B cell (primary cell): ENCODE results near the gene IL20RB. TPM values are rescaled to one million over a fixed set of nuclear protein-coding genes. Genes with fewer than 3 reads are reported as not detected.

Experiments used
- ATAC-seq: fragments of 200-7000 bp; cut with Tn5 transposase; one replicate; pipeline ENCODE4 v1.10.0; 2021; ENCODE audit warnings: low read depth, mild to moderate bottlenecking, moderate number of reproducible peaks, moderate library complexity
- CTCF ChIA-PET: fragments of 350-600 bp; sonication (Branson Sonifier 250); formaldehyde crosslinking; loops from one replicate; lab custom pipeline; 2021; ENCODE audit warnings: antibody characterized with exemption, inconsistent platforms; lab: Charles Lee
- POLR2A ChIA-PET: fragments of 350-600 bp; sonication (Branson Sonifier 250); formaldehyde crosslinking; loops from one replicate; lab custom pipeline; 2021; ENCODE audit warnings: antibody characterized with exemption; lab: Charles Lee
- DNase-seq: peaks from one replicate; pipeline ENCODE4 v3.0.0; 2013
- H2AFZ ChIP-seq: 2 replicates; pipeline ENCODE4 v1.6.1; 2012; ENCODE audit warnings: mild to moderate bottlenecking, low read depth, low read length; ENCODE audit not compliant: insufficient read depth, poor library complexity, severe bottlenecking
- H3K27ac ChIP-seq, 2 donors: 1 replicate in 1 of 2; 2 replicates in 1 of 2; pipeline ENCODE4 v1.5.1; 2012 to 2013; ENCODE audit warnings: low read length in 2 of 2, mild to moderate bottlenecking in 2 of 2, moderate library complexity in 1 of 2
- H3K27me3 ChIP-seq, 4 experiments: fragments of 200-600 bp in 1 of 4; sonication (generic) in 1 of 4; replicated peaks in 1 of 4; 1 replicate in 2 of 4; 2 replicates in 2 of 4; pipeline versions ENCODE4 v1.6.1 to v1.7.0; 2013 to 2016; ENCODE audit warnings: low read length in 3 of 4, mild to moderate bottlenecking in 2 of 4, mixed read lengths in 1 of 4, moderate library complexity in 1 of 4; ENCODE audit not compliant: insufficient read depth in 4 of 4, control insufficient read depth in 3 of 4; ENCODE audit errors: control extremely low read depth in 1 of 4
- H3K36me3 ChIP-seq, 2 experiments: replicated peaks in 1 of 2; 1 replicate in 1 of 2; 2 replicates in 1 of 2; pipeline versions ENCODE4 v1.6.1 to v1.7.1; 2013; ENCODE audit warnings: low read length in 1 of 2; ENCODE audit not compliant: insufficient read depth in 2 of 2, control insufficient read depth in 1 of 2; ENCODE audit errors: control extremely low read depth in 1 of 2, extremely low read depth in 1 of 2
- H3K4me1 ChIP-seq, 2 donors: fragments of 200-600 bp in 1 of 2; sonication (generic) in 1 of 2; 1 replicate in 1 of 2; 2 replicates in 1 of 2; pipeline versions ENCODE4 v1.5.1 to v1.6.1; 2013 to 2017; ENCODE audit warnings: low read length in 2 of 2; ENCODE audit not compliant: control insufficient read depth in 2 of 2, insufficient read depth in 2 of 2
- H3K4me2 ChIP-seq: replicated peaks from 2 replicates; pipeline ENCODE3; 2012; ENCODE audit warnings: mild to moderate bottlenecking, low read depth, low read length; ENCODE audit not compliant: poor library complexity, severe bottlenecking
- H3K4me3 ChIP-seq, 5 experiments: fragments of 200-600 bp in 1 of 5; sonication (generic) in 1 of 5; 1 replicate in 3 of 5; 2 replicates in 2 of 5; pipeline versions ENCODE4 v1.5.1 to v1.7.0; 2011 to 2016; ENCODE audit warnings: low read length in 4 of 5, mild to moderate bottlenecking in 4 of 5, low read depth in 2 of 5, control low read depth in 1 of 5, moderate library complexity in 1 of 5; ENCODE audit not compliant: insufficient read depth in 1 of 5; ENCODE audit errors: control extremely low read depth in 1 of 5, extremely low read depth in 1 of 5
- H3K79me2 ChIP-seq: fragments of 200-600 bp; sonication (generic); one replicate; pipeline ENCODE4 v1.6.0; 2016; ENCODE audit warnings: low read length; ENCODE audit not compliant: control insufficient read depth, insufficient read depth
- H3K9ac ChIP-seq: fragments of 200-600 bp; sonication (generic); 2 replicates; pipeline ENCODE4 v1.6.1; 2017; ENCODE audit warnings: mild to moderate bottlenecking, low read length, moderate library complexity
- H3K9me3 ChIP-seq, 3 donors: one replicate each; pipeline versions ENCODE4 v1.6.1 to v1.7.1; 2013; ENCODE audit warnings: low read length in 2 of 3; ENCODE audit not compliant: control insufficient read depth in 2 of 3, insufficient read depth in 1 of 3; ENCODE audit errors: control extremely low read depth in 1 of 3
- H4K20me1 ChIP-seq: 2 replicates; pipeline ENCODE4 v1.6.0; 2012; ENCODE audit warnings: mild to moderate bottlenecking, low read length; ENCODE audit not compliant: insufficient read depth, control insufficient read depth, poor library complexity, severe bottlenecking
- H3K27ac Mint-ChIP-seq: one replicate; pipeline ENCODE4 v1.8.0; 2021; ENCODE audit warnings: mixed read lengths
- H3K27me3 Mint-ChIP-seq: one replicate; pipeline ENCODE4 v1.8.0; 2021; ENCODE audit warnings: mixed read lengths
- H3K4me1 Mint-ChIP-seq: one replicate; pipeline ENCODE4 v1.8.0; 2021; ENCODE audit warnings: mixed read lengths
- H3K4me3 Mint-ChIP-seq: one replicate; pipeline ENCODE4 v1.8.0; 2021; ENCODE audit warnings: mixed read lengths
- H3K9me3 Mint-ChIP-seq: one replicate; pipeline ENCODE4 v1.8.0; 2022; ENCODE audit warnings: mixed read lengths; ENCODE audit not compliant: insufficient read depth
- EZH2 ChIP-seq: IDR thresholded peaks from 2 replicates; pipeline ENCODE4 v1.6.1; 2012; ENCODE audit warnings: borderline replicate concordance, low read depth, mild to moderate bottlenecking, moderate library complexity, low read length; ENCODE audit not compliant: insufficient read depth, poor library complexity, severe bottlenecking
- WGBS: methylation state at CpG from one replicate; pipeline ENCODE4 v1.1.5; 2013; ENCODE audit warnings: missing lambda C conversion rate; ENCODE audit not compliant: insufficient coverage; 5-methylcytosine and 5-hydroxymethylcytosine counted together
- intact Hi-C: fragments of 100-400 bp; cut with micrococcal nuclease; formaldehyde crosslinking; loops from one replicate; pipeline ENCODE4 v1.10.0; 2022
- polyA plus RNA-seq: library from polyadenylated mRNA; depleted of rRNA; stranded (reverse); fragments of >200 nt; gene quantifications from 2 replicates; pipeline ENCODE4 v1.2.3, GENCODE V29; 2012
- total RNA-seq, 2 donors: library from RNA; stranded (reverse); fragments of 120-200 nt in 1 of 2; gene quantifications; 1 replicate in 1 of 2; 2 replicates in 1 of 2; pipeline versions ENCODE4 v1.2.3 to v1.2.4, GENCODE V29; 2013 to 2022
- TF ChIP-seq, protein P1 (sequence below): fragments of 200-600 bp; IDR thresholded peaks from one replicate; pipeline ENCODE4 v1.8.0; 2022; ENCODE audit warnings: antibody characterized with exemption, mild to moderate bottlenecking

Gene IL20RB
- total and polyA plus RNA-seq, 2 donors (not counting 1 experiment from before 2014, with no cell fraction given), result 0.22 to 0.84 TPM

DNA sequence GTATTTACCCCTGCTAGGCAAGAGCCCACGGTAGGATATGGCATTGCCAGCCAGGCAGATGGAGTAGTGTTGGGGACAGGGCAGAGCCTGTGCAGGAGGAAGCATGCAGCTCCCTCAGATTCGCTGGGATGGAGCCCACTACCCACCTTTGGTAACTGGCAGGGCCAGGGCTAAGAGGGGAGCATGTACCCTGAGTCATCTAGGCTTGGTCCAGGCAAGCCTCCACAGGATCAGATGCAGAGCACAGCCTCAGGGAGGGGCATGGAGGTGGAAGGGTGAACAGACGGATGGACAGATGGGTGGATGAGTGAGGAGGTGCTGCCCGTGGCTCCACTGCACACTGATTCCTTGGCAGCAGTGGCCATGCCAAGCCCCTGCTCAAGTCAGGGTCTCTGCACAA lies 33.0 kb downstream of the IL20RB start:
- Histone ChIP-seq H3K4me1 (no peaks in the 10 kb centered on the region), H3K79me2 (no peaks in the 10 kb centered on the region), H3K27me3 (no peaks in the 10 kb centered on the region), H3K4me2 (no peak overlapping the region), H3K9ac (no peak overlapping the region), H4K20me1 (no peaks in the 10 kb centered on the region), H3K27ac (no peak overlapping the region), H3K4me3 (no peak overlapping the region), H3K9me3 (no peaks in the 10 kb centered on the region), H2AFZ (no peak overlapping the region), H3K36me3 (no peaks in the 10 kb centered on the region)
- Mint-ChIP-seq H3K9me3 (no peaks in the 10 kb centered on the region), H3K27ac (no peak overlapping the region), H3K27me3 (no peaks in the 10 kb centered on the region), H3K4me3 (no peak overlapping the region), H3K4me1 (no peaks in the 10 kb centered on the region)
- ChIA-PET CTCF (no interaction called here), POLR2A (no interaction called here)
- intact Hi-C loops, result no loop called here
- TF ChIP-seq EZH2, result no peak
- TF ChIP-seq, protein P1, sequence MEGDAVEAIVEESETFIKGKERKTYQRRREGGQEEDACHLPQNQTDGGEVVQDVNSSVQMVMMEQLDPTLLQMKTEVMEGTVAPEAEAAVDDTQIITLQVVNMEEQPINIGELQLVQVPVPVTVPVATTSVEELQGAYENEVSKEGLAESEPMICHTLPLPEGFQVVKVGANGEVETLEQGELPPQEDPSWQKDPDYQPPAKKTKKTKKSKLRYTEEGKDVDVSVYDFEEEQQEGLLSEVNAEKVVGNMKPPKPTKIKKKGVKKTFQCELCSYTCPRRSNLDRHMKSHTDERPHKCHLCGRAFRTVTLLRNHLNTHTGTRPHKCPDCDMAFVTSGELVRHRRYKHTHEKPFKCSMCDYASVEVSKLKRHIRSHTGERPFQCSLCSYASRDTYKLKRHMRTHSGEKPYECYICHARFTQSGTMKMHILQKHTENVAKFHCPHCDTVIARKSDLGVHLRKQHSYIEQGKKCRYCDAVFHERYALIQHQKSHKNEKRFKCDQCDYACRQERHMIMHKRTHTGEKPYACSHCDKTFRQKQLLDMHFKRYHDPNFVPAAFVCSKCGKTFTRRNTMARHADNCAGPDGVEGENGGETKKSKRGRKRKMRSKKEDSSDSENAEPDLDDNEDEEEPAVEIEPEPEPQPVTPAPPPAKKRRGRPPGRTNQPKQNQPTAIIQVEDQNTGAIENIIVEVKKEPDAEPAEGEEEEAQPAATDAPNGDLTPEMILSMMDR, result no peak
- 100% methylated on average over 3 of the region's 4 CpGs for WGBS
- ATAC-seq, result no peak
- DNase-seq, result no peak

GRCh38 chr3:136992115-136992514 lies 34.3 kb downstream of the IL20RB start:
- CTCF ChIA-PET, result interaction anchor here (1.2 kb wide), 1 partner anchor 240 kb away, joined by 3 read pairs; the partner anchor contains the start of gene STAG1
- POLR2A ChIA-PET, result no interaction called here
- Histone ChIP-seq H3K27ac (no peak overlapping the region), H3K9me3 (no peaks in the 10 kb centered on the region), H3K9ac (no peak overlapping the region), H3K27me3 (no peaks in the 10 kb centered on the region), H3K4me3 (no peak overlapping the region), H4K20me1 (no peaks in the 10 kb centered on the region), H3K4me1 (no peaks in the 10 kb centered on the region), H3K79me2 (no peaks in the 10 kb centered on the region), H3K36me3 (no peaks in the 10 kb centered on the region), H2AFZ (no peak overlapping the region), H3K4me2 (no peak overlapping the region)
- 100% methylated on average over 1 of the region's 2 CpGs for WGBS
- TF ChIP-seq EZH2, result no peak
- TF ChIP-seq, protein P1, result no peak
- Mint-ChIP-seq H3K9me3 (no peaks in the 10 kb centered on the region), H3K4me3 (no peak overlapping the region), H3K27ac (no peak overlapping the region), H3K27me3 (no peaks in the 10 kb centered on the region), H3K4me1 (no peaks in the 10 kb centered on the region)
- DNase-seq, result no peak
- intact Hi-C loops, result no loop called here
- ATAC-seq, result no peak
